GM18861 (cell line): Measurements from ENCODE around the gene TRAF4.
"Not testable (repeated sequence)": the region's sequence is repeated elsewhere in the genome, so short reads cannot be mapped to it uniquely, and the experiment has no call there.

ENCODE experiments used
- ATAC-seq: cut with Tn5 transposase; IDR thresholded peaks from one replicate; pipeline ENCODE4 v1.9.1; 2021; ENCODE audit not compliant: unreplicated experiment

Gene TRAF4

DNA sequence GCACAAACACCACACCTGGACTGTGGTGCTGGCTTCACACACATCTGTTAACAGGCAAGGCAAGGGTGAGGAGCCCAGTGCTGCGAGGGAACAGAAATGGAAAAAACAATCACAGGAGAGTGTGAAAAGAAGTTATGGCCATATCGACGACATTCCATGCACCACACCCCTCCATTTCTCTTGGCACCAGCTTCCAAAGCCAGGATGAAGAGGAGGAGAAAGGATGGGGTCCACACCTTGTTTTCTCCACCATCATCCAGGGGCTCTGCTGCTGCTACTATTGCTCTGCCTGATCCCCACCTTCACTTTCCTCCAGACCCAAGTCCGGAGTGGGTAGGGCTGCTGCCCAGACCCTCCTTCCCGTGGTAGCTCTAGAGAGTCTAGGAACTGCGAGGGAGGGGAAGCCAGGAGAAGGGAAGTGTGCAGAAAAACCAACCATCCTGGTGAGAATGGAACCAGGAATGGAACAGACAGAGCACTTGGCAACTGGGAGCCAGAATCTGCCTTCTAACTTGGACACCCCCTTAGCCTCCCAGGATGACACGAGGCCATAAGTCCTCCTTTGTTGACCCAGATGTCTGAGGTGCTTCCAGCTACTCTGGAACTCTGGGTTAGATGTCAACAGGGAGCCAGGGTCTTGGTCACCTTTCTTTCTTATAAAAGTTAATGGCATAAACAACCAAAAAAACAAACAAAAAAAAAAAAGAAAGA is 31.0 kb upstream of the TRAF4 start:
- ATAC-seq: no peak

GRCh38 chr17:28714281-28714680 is 29.5 kb upstream of the TRAF4 start:
- no peak for ATAC-seq

- ATAC-seq: no peak
Observed at GRCh38 chr17:28715217-28715616, 28.6 kb upstream of the TRAF4 start.

DNA sequence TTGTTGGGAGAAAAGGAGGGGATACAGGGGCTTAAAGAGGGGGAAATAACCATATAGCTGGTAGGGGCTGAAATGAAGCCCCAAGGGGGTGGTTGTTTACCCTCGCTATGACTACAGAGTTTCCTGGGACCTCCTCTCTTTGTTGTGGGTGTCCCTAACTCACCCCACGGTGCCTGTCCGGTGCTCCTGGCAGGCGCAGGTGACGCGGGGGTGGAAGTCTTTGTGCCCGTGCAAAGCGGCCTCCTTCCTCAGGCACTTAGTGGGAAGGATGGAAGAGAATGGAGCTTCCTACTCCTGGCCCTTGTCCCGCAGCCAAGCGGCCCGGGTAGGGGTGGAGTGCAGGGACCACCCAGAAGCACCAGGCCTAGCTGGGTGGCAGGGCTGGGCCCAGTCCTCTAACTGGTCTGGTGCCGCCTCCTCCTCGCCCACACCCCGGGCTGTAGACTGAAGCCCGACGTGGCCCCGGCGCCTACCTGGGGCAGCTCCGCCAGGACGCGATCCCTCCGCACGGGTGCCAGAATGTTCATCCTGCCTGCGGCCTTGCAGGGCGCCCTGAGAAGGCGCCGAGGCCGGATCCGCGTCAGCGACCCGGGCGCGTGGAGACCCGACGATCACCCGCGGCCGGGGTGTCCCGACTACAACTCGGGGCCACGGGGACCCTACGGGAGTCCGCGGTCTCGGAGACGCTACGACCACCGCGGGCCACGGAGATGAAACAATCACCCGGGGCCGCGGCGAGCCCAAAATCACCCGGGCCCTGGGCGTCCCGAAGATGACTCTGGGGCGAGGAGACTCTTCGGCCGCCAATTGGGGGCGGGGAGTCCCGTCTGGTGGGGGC is 26.9 kb upstream of the TRAF4 start:
- no peak for ATAC-seq

DNA sequence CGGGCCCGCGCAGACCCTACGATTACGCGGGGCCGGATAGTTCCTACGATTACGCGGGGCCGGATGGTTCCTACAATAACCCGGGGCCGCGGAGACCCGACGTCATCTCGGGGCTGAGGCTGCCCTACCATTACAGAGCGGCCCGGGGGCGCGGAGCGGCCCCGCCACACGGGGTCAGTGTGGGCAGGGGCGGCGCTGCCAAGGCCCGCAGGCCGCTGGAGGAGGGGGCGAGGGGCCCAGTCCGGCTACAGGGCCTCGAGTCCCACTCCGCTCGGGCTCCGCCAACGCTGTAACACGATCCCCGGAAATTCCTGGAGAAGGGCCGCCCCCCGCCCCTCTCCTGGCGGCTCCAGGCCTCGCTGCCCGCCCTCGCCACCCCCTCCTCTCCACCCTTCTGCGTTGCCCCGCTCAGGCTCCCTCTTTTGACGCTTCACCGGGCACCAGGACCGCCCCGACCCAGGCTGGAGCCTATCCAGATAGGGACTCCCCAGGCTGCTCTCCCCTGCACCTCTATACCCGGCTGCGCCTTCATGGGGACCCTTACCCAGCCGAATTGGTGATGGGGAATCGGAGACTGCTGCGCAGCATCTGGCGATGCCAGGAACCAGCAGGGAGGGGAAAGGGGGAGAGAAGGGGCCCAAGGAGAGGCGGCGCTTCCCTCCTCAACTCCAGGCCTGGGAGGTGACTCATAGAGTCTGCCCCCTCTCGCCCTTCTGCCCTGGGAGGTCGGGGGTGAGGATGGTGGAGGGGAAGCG is 26.1 kb upstream of the TRAF4 start, which contains the start of gene RAB34:
RAB34 (minus strand) TSS at position 291 of the 755 bp plus-strand sequence. CDS start 602 bp downstream, outside the sequence.
- ATAC-seq: no peak

- no peak for ATAC-seq
Observed at GRCh38 chr17:28718333-28719020, 25.3 kb upstream of the TRAF4 start.

GRCh38 chr17:28719021-28719433 is 24.8 kb upstream of the TRAF4 start:
- ATAC-seq: no peak

- ATAC-seq: no peak
Observed at GRCh38 chr17:28720247-28720996, 23.4 kb upstream of the TRAF4 start.

DNA sequence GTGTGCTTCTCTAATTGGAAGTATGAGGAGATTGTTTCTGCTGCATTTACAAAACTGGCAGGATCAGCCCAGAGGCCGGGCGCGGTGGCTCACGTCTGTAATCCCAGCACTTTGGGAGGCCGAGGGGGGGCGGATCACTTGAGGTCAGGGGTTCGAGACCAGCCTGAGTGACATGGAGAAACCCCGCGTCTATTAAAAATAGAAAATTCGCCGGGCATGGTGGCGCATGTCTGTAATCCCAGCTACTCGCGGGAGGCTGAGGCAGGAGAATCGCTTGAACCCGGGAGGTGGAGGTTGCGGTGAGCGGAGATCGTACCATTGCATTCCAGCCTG is 22.8 kb upstream of the TRAF4 start:
- not testable (repeated sequence) for ATAC-seq

GRCh38 chr17:28722417-28723158 is 21.2 kb upstream of the TRAF4 start:
- ATAC-seq: no peak

- ATAC-seq: no peak
Observed at GRCh38 chr17:28723159-28723835, 20.5 kb upstream of the TRAF4 start.

- ATAC-seq: not testable (repeated sequence)
Observed at GRCh38 chr17:28723836-28724499, 19.8 kb upstream of the TRAF4 start.

GRCh38 chr17:28724500-28725165 is 19.2 kb upstream of the TRAF4 start:
- no peak for ATAC-seq

GRCh38 chr17:28725166-28725659 is 18.6 kb upstream of the TRAF4 start:
- no peak for ATAC-seq

- no peak for ATAC-seq
Observed at GRCh38 chr17:28725660-28726225, 18.1 kb upstream of the TRAF4 start.

- ATAC-seq: no peak
Observed at GRCh38 chr17:28726226-28726626, 17.6 kb upstream of the TRAF4 start, which contains the start of gene TLCD1. Gene TLCD1, minus strand, starts transcription at chr17:28726233. Its CDS starts 136 bp downstream, at chr17:28726097.
